GM23338 (cell line): ENCODE results near the gene TUBAL3. TPM values are rescaled to one million over a fixed set of nuclear protein-coding genes. Genes with fewer than 3 reads are reported as not detected.

Source experiments
- ATAC-seq: fragments of 200-7000 bp; cut with Tn5 transposase; 3 replicates; pipeline ENCODE4 v1.9.1; 2020
- DNase-seq: peaks from one replicate; pipeline ENCODE4 v3.0.0-alpha.2; 2015; ENCODE audit warnings: low spot score
- H2AFZ ChIP-seq: fragments of 200-600 bp; sonication (generic); 2 replicates; pipeline ENCODE4 v1.8.0; 2016; ENCODE audit warnings: antibody characterized with exemption, mild to moderate bottlenecking, moderate library complexity
- H3F3A ChIP-seq: fragments of 200-600 bp; sonication (generic); replicated peaks from 2 replicates; pipeline ENCODE4 v1.8.0; 2017; ENCODE audit warnings: antibody characterized with exemption, mixed run types, low read depth
- H3K27ac ChIP-seq: fragments of 200-600 bp; sonication (generic); 2 replicates; pipeline ENCODE4 v1.6.1; 2016; ENCODE audit warnings: low read depth
- H3K27me3 ChIP-seq: fragments of 200-600 bp; sonication (generic); 2 replicates; pipeline ENCODE4 v1.8.0; 2016; ENCODE audit warnings: mild to moderate bottlenecking, mixed run types, moderate library complexity; ENCODE audit not compliant: insufficient read depth
- H3K36me3 ChIP-seq: fragments of 200-600 bp; sonication (generic); 2 replicates; pipeline ENCODE4 v1.8.0; 2016; ENCODE audit warnings: mild to moderate bottlenecking; ENCODE audit not compliant: insufficient read depth
- H3K4me1 ChIP-seq: fragments of 200-600 bp; sonication (generic); 2 replicates; pipeline ENCODE4 v1.8.0; 2016; ENCODE audit warnings: mild to moderate bottlenecking, moderate library complexity; ENCODE audit not compliant: insufficient read depth
- H3K4me2 ChIP-seq: fragments of 200-600 bp; sonication (generic); 2 replicates; pipeline ENCODE4 v1.7.1; 2017; ENCODE audit warnings: mixed run types
- H3K4me3 ChIP-seq: fragments of 200-600 bp; sonication (generic); 2 replicates; pipeline ENCODE4 v1.6.1; 2016; ENCODE audit warnings: mixed run types
- H3K79me2 ChIP-seq: fragments of 200-600 bp; sonication (generic); replicated peaks from 2 replicates; pipeline ENCODE4 v1.8.0; 2017; ENCODE audit warnings: mild to moderate bottlenecking; ENCODE audit not compliant: insufficient read depth
- H3K9me2 ChIP-seq: fragments of 200-600 bp; sonication (generic); 2 replicates; pipeline ENCODE4 v1.8.0; 2017; ENCODE audit not compliant: insufficient read depth
- H4K20me1 ChIP-seq: fragments of 200-600 bp; sonication (generic); replicated peaks from 2 replicates; pipeline ENCODE4 v1.8.0; 2017; ENCODE audit warnings: mild to moderate bottlenecking; ENCODE audit not compliant: insufficient read depth
- H3K27ac Mint-ChIP-seq: 2 replicates; pipeline ENCODE4 v1.8.0; 2020; ENCODE audit warnings: inconsistent platforms, mild to moderate bottlenecking, moderate library complexity, mixed read lengths
- H3K27me3 Mint-ChIP-seq: 3 replicates; pipeline ENCODE4 v1.8.0; 2022; ENCODE audit warnings: low read depth, mild to moderate bottlenecking, moderate library complexity, mixed read lengths, inconsistent platforms; ENCODE audit not compliant: insufficient read depth, poor library complexity
- H3K36me3 Mint-ChIP-seq: 3 replicates; pipeline ENCODE4 v1.8.0; 2021; ENCODE audit warnings: low read depth, mild to moderate bottlenecking, inconsistent platforms, moderate library complexity, mixed read lengths
- H3K4me1 Mint-ChIP-seq: 3 replicates; pipeline ENCODE4 v1.8.0; 2020; ENCODE audit warnings: mild to moderate bottlenecking, inconsistent platforms, mixed read lengths
- H3K4me3 Mint-ChIP-seq: 3 replicates; pipeline ENCODE4 v1.8.0; 2021; ENCODE audit warnings: moderate library complexity, mild to moderate bottlenecking, inconsistent platforms, mixed read lengths
- H3K9me3 Mint-ChIP-seq: 3 replicates; pipeline ENCODE4 v1.8.0; 2020; ENCODE audit warnings: moderate library complexity, mild to moderate bottlenecking, inconsistent platforms, mixed read lengths
- CREB1 ChIP-seq: fragments of 250-450 bp; sonication (Bioruptor Pico); IDR thresholded peaks from 2 replicates; pipeline ENCODE4 v1.5.0; 2020; ENCODE audit warnings: low read depth, mild to moderate bottlenecking, moderate library complexity
- EZH2 ChIP-seq: fragments of 200-600 bp; sonication (generic); IDR thresholded peaks from one replicate; pipeline ENCODE4 v1.8.0; 2017; ENCODE audit warnings: antibody characterized with exemption, mild to moderate bottlenecking, low read depth; ENCODE audit not compliant: unreplicated experiment
- EZH2phosphoT487 ChIP-seq: fragments of 200-600 bp; sonication (generic); IDR thresholded peaks from one replicate; pipeline ENCODE4 v1.8.1; 2018; ENCODE audit warnings: antibody characterized with exemption; ENCODE audit not compliant: unreplicated experiment
- JUNB ChIP-seq: IDR thresholded peaks from one replicate; pipeline ENCODE4 v1.6.1; 2016; ENCODE audit warnings: antibody characterized with exemption; ENCODE audit not compliant: unreplicated experiment
- POLR2AphosphoS5 ChIP-seq: IDR thresholded peaks from 2 replicates; pipeline ENCODE4 v1.6.1; 2016; ENCODE audit warnings: antibody characterized with exemption, low read depth
- STAT1 ChIP-seq: IDR thresholded peaks from one replicate; pipeline ENCODE4 v1.6.1; 2016; ENCODE audit warnings: antibody characterized with exemption; ENCODE audit not compliant: unreplicated experiment
- ZNF114 ChIP-seq: fragments of 250-450 bp; sonication (Bioruptor Pico); IDR thresholded peaks from 2 replicates; pipeline ENCODE4 v1.5.0; 2020; ENCODE audit warnings: mild to moderate bottlenecking, moderate library complexity
- ZNF331 ChIP-seq: fragments of 250-450 bp; sonication (Bioruptor Pico); IDR thresholded peaks from 2 replicates; pipeline ENCODE4 v1.5.0; 2020; ENCODE audit warnings: low read depth, mild to moderate bottlenecking, moderate library complexity
- polyA plus RNA-seq: library from polyadenylated mRNA; unstranded; fragments of >200 nt; fragmentation: Nextera tagmentation; extraction: Ambion mirVana; gene quantifications from 2 replicates; pipeline ENCODE4 v1.2.1, GENCODE V29; 2016
- total RNA-seq: library from RNA; depleted of rRNA; stranded (reverse); fragments of >200 nt; shearing (Covaris generic); gene quantifications from 2 replicates; pipeline ENCODE4 v1.2.3, GENCODE V29; 2014
- TF ChIP-seq, protein P1 (sequence below): IDR thresholded peaks from one replicate; pipeline ENCODE4 v1.6.1; 2018; ENCODE audit warnings: antibody characterized with exemption; ENCODE audit not compliant: unreplicated experiment
- TF ChIP-seq, protein P2 (sequence below), 2 experiments: fragments of 200-600 bp in 1 of 2; sonication (generic) in 1 of 2; conservative IDR thresholded peaks; 2 replicates each; pipeline versions ENCODE4 v1.5.1 to v1.6.1; 2016 to 2017; ENCODE audit warnings: antibody characterized with exemption in 2 of 2, low read depth in 2 of 2, mild to moderate bottlenecking in 2 of 2, moderate library complexity in 1 of 2
- TF ChIP-seq, protein P3 (sequence below): IDR thresholded peaks from 2 replicates; pipeline ENCODE4 v1.6.1; 2016; ENCODE audit warnings: antibody characterized with exemption

Gene TUBAL3
- total and polyA plus RNA-seq, 2 experiments from 2014 or later, result not detected

DNA sequence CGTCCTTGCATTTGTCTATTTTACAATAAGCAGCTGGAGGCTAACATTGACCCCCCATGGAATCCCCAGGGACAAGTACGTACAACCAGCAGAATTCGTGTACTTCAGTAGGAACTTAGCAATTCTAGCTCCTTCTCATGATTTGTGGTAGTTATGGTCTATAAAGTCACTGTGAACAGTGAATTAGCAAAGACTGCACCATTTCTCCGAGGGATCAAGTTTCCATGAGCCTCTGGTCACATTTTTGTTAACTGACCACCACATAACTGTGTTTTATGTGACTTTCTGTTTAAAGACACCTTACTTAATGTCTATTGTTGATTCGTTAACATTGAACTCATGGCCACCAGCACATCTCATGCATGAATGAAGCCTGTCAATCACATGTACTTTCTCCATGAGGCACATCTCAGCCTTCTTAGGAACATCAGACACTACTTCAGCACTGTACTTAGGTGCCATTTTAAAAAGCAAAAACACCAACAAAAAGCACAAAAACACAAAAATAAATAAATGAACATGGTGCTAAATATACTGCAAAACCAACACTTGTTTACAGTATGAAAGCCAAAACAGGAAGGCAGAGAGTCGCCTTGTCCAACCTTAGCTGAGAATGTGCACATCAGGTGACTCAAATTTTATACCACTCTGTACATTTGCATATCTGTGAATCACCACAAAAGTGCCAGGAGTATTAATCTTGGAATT is 48.9 kb downstream of the TUBAL3 start:
- Histone ChIP-seq H3K9me2 (0 out of 2 replicates have a peak, but pooled peaks cover 2% of the 10 kb centered on the region), H3F3A (no peaks in the 10 kb centered on the region), H3K4me2 (no peak overlapping the region), H3K79me2 (no peaks in the 10 kb centered on the region), H3K4me3 (no peak overlapping the region), H2AFZ (peak overlapping the region; percentile 28; the same call in 1 of the 2 replicates), H3K27ac (no peak overlapping the region), H3K4me1 (no peaks in the 10 kb centered on the region), H3K36me3 (no peaks in the 10 kb centered on the region), H4K20me1 (no peaks in the 10 kb centered on the region), H3K27me3 (no peaks in the 10 kb centered on the region)
- Mint-ChIP-seq H3K36me3 (no peaks in the 10 kb centered on the region), H3K27ac (no peak overlapping the region), H3K4me1 (peaks cover 12% of the 10 kb centered on the region; the same call in 2 of the 3 replicates), H3K27me3 (no peaks in the 10 kb centered on the region), H3K4me3 (no peak overlapping the region), H3K9me3 (no peaks in the 10 kb centered on the region)
- DNase-seq, result no peak
- TF ChIP-seq ZNF331 (CRISPR knock-in tag) (no peak), CREB1 (CRISPR knock-in tag) (no peak), JUNB (no peak), STAT1 (no peak), ZNF114 (no peak)
- TF ChIP-seq, protein P1, sequence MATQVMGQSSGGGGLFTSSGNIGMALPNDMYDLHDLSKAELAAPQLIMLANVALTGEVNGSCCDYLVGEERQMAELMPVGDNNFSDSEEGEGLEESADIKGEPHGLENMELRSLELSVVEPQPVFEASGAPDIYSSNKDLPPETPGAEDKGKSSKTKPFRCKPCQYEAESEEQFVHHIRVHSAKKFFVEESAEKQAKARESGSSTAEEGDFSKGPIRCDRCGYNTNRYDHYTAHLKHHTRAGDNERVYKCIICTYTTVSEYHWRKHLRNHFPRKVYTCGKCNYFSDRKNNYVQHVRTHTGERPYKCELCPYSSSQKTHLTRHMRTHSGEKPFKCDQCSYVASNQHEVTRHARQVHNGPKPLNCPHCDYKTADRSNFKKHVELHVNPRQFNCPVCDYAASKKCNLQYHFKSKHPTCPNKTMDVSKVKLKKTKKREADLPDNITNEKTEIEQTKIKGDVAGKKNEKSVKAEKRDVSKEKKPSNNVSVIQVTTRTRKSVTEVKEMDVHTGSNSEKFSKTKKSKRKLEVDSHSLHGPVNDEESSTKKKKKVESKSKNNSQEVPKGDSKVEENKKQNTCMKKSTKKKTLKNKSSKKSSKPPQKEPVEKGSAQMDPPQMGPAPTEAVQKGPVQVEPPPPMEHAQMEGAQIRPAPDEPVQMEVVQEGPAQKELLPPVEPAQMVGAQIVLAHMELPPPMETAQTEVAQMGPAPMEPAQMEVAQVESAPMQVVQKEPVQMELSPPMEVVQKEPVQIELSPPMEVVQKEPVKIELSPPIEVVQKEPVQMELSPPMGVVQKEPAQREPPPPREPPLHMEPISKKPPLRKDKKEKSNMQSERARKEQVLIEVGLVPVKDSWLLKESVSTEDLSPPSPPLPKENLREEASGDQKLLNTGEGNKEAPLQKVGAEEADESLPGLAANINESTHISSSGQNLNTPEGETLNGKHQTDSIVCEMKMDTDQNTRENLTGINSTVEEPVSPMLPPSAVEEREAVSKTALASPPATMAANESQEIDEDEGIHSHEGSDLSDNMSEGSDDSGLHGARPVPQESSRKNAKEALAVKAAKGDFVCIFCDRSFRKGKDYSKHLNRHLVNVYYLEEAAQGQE, result no peak
- TF ChIP-seq, protein P2, sequence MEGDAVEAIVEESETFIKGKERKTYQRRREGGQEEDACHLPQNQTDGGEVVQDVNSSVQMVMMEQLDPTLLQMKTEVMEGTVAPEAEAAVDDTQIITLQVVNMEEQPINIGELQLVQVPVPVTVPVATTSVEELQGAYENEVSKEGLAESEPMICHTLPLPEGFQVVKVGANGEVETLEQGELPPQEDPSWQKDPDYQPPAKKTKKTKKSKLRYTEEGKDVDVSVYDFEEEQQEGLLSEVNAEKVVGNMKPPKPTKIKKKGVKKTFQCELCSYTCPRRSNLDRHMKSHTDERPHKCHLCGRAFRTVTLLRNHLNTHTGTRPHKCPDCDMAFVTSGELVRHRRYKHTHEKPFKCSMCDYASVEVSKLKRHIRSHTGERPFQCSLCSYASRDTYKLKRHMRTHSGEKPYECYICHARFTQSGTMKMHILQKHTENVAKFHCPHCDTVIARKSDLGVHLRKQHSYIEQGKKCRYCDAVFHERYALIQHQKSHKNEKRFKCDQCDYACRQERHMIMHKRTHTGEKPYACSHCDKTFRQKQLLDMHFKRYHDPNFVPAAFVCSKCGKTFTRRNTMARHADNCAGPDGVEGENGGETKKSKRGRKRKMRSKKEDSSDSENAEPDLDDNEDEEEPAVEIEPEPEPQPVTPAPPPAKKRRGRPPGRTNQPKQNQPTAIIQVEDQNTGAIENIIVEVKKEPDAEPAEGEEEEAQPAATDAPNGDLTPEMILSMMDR (conservative IDR thresholded peaks at IDR 0.05; ENCODE audit: low read depth in 2 of 2), result no peak
- no peak for ATAC-seq

DNA sequence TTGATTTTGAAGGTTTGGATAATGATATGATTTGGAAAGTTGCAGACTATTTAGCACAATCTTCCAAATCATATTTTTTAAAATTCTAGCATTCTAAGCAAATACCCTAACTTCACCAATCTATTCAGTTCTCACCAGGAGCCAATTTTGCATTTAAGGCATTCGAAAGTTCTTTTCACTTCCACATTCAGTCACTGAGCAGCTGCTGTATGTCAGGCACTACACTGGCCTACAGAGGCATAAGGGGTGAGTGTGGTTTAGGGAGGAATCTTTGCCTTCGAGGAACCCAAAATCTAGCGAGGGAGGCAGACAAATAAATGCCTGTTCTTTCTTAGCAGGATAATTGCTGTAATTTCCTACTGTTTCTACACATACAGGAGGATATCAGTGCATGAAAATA is 50.6 kb downstream of the TUBAL3 start:
- no peaks in the 10 kb centered on the region for H3K79me2 ChIP-seq
- Mint-ChIP-seq H3K27ac (no peak overlapping the region), H3K4me1 (peaks cover 12% of the 10 kb centered on the region; the same call in 2 of the 3 replicates), H3K27me3 (no peaks in the 10 kb centered on the region), H3K36me3 (no peaks in the 10 kb centered on the region), H3K9me3 (no peaks in the 10 kb centered on the region), H3K4me3 (no peak overlapping the region)
- H2AFZ ChIP-seq, result 0 out of 2 replicates have a peak overlapping the region, but pooled peaks have one; percentile 34
- DNase-seq (no peak), ATAC-seq (peak; percentile 40; the same call in 1 of the 3 replicates)
- H3K9me2 ChIP-seq, result 0 out of 2 replicates have a peak, but pooled peaks cover 2% of the 10 kb centered on the region
- H3K4me3 ChIP-seq, result no peak overlapping the region
- H3K36me3 ChIP-seq, result no peaks in the 10 kb centered on the region
- no peaks in the 10 kb centered on the region for H3F3A ChIP-seq
- H3K4me2 ChIP-seq, result no peak overlapping the region
- H3K27me3 ChIP-seq, result no peaks in the 10 kb centered on the region
- H3K27ac ChIP-seq, result no peak overlapping the region
- no peaks in the 10 kb centered on the region for H4K20me1 ChIP-seq
- H3K4me1 ChIP-seq, result no peaks in the 10 kb centered on the region
- TF ChIP-seq JUNB (no peak), EZH2phosphoT487 (no peak), EZH2 (no peak), POLR2AphosphoS5 (no peak), ZNF114 (no peak), ZNF331 (CRISPR knock-in tag) (no peak)
- TF ChIP-seq, protein P3, sequence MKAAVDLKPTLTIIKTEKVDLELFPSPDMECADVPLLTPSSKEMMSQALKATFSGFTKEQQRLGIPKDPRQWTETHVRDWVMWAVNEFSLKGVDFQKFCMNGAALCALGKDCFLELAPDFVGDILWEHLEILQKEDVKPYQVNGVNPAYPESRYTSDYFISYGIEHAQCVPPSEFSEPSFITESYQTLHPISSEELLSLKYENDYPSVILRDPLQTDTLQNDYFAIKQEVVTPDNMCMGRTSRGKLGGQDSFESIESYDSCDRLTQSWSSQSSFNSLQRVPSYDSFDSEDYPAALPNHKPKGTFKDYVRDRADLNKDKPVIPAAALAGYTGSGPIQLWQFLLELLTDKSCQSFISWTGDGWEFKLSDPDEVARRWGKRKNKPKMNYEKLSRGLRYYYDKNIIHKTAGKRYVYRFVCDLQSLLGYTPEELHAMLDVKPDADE, result no peak
- TF ChIP-seq, protein P2 (conservative IDR thresholded peaks at IDR 0.05; ENCODE audit: low read depth in 2 of 2), result no peak
